ENCODE results near the gene URGCP. TPM values are rescaled to one million over a fixed set of nuclear protein-coding genes. Genes with fewer than 3 reads are reported as not detected.

Gene URGCP
- total RNA-seq, 1 experiment from 2014 or later: 48.3 TPM

GRCh38 chr7:43856996-43857395, 49.4 kb downstream of the URGCP start:
- no peaks in the 10 kb centered on the region for H3K4me1 Mint-ChIP-seq (ENCODE audit: low read depth, unreplicated experiment)
- H3K27ac Mint-ChIP-seq (ENCODE audit: unreplicated experiment): no peak overlapping the region
- BruUV-seq (replicated peaks): no TSS peak
- H3K27me3 Mint-ChIP-seq (ENCODE audit: unreplicated experiment): peaks cover 30% of the 10 kb centered on the region
- CTCF ChIA-PET: no interaction called here
- DNase-seq: no peak
- no peak for TF ChIP-seq CTCF (IDR thresholded peaks at IDR 0.05; ENCODE audit: unreplicated experiment)
- no peaks in the 10 kb centered on the region for H3K36me3 Mint-ChIP-seq (ENCODE audit: insufficient read depth, unreplicated experiment)
- intact Hi-C loops (cut with micrococcal nuclease; ENCODE audit: unreplicated experiment): no loop called here
- peaks cover 3% of the 10 kb centered on the region for H3K9me3 Mint-ChIP-seq (ENCODE audit: low read depth, unreplicated experiment)
- no peak overlapping the region for H3K4me3 Mint-ChIP-seq (ENCODE audit: low read depth, unreplicated experiment)

GRCh38 chr7:43856316-43856715, 50.1 kb downstream of the URGCP start:
- CTCF ChIA-PET: no interaction called here
- no peak for TF ChIP-seq CTCF (IDR thresholded peaks at IDR 0.05; ENCODE audit: unreplicated experiment)
- Mint-ChIP-seq H3K36me3 (ENCODE audit: insufficient read depth, unreplicated experiment) (no peaks in the 10 kb centered on the region), H3K27me3 (ENCODE audit: unreplicated experiment) (peaks cover 24% of the 10 kb centered on the region), H3K9me3 (ENCODE audit: low read depth, unreplicated experiment) (peaks cover 3% of the 10 kb centered on the region), H3K27ac (ENCODE audit: unreplicated experiment) (no peak overlapping the region), H3K4me3 (ENCODE audit: low read depth, unreplicated experiment) (no peak overlapping the region), H3K4me1 (ENCODE audit: low read depth, unreplicated experiment) (no peaks in the 10 kb centered on the region)
- no peak for DNase-seq
- BruUV-seq (replicated peaks): no TSS peak
- intact Hi-C loops (cut with micrococcal nuclease; ENCODE audit: unreplicated experiment): no loop called here

- no peaks in the 10 kb centered on the region for H3K4me1 Mint-ChIP-seq (ENCODE audit: low read depth, unreplicated experiment)
- no peak overlapping the region for H3K27ac Mint-ChIP-seq (ENCODE audit: unreplicated experiment)
- CTCF ChIA-PET: interaction anchor here (0.7 kb wide), 1 partner anchor 412 kb away, joined by 5 read pairs; no protein-coding TSS in a partner anchor
Measured at GRCh38 chr7:43855176-43855575, 51.2 kb downstream of the URGCP start.

GRCh38 chr7:43851805-43852204, 54.6 kb downstream of the URGCP start:
- CTCF ChIA-PET: no interaction called here
- Mint-ChIP-seq H3K4me1 (ENCODE audit: low read depth, unreplicated experiment) (no peaks in the 10 kb centered on the region), H3K27me3 (ENCODE audit: unreplicated experiment) (no peaks in the 10 kb centered on the region), H3K27ac (ENCODE audit: unreplicated experiment) (no peak overlapping the region), H3K9me3 (ENCODE audit: low read depth, unreplicated experiment) (no peaks in the 10 kb centered on the region), H3K36me3 (ENCODE audit: insufficient read depth, unreplicated experiment) (no peaks in the 10 kb centered on the region), H3K4me3 (ENCODE audit: low read depth, unreplicated experiment) (no peak overlapping the region)
- no TSS peak for BruUV-seq (replicated peaks)
- no peak for TF ChIP-seq CTCF (IDR thresholded peaks at IDR 0.05; ENCODE audit: unreplicated experiment)
- intact Hi-C loops (cut with micrococcal nuclease; ENCODE audit: unreplicated experiment): no loop called here
- no peak for DNase-seq

More at GRCh38 chr7:43855176-43855575, 51.2 kb downstream of the URGCP start:
- no peak for DNase-seq
- no TSS peak for BruUV-seq (replicated peaks)
- Mint-ChIP-seq H3K27me3 (ENCODE audit: unreplicated experiment) (peaks cover 14% of the 10 kb centered on the region), H3K9me3 (ENCODE audit: low read depth, unreplicated experiment) (peaks cover 3% of the 10 kb centered on the region), H3K36me3 (ENCODE audit: insufficient read depth, unreplicated experiment) (no peaks in the 10 kb centered on the region), H3K4me3 (ENCODE audit: low read depth, unreplicated experiment) (no peak overlapping the region)
- intact Hi-C loops (cut with micrococcal nuclease; ENCODE audit: unreplicated experiment): no loop called here
- TF ChIP-seq CTCF (IDR thresholded peaks at IDR 0.05; ENCODE audit: unreplicated experiment): no peak

All from Calu3 (cell line).